Effector CD8-positive, alpha-beta T cell (primary cell): ENCODE results near the gene PRSS22.

ENCODE experiments used
- DNase-seq: peaks from one replicate; lab custom pipeline; 2025; lab: John Stamatoyannopoulos, UW

Gene PRSS22

GRCh38 chr16:2881783-2882649, 24.0 kb upstream of the PRSS22 start:
- DNase-seq: peak; percentile 34

- DNase-seq: no peak
These were observed 22.0 kb upstream of the PRSS22 start for GRCh38 chr16:2879854-2880508.

- DNase-seq: peak; percentile 48
These were observed 17.0 kb upstream of the PRSS22 start for GRCh38 chr16:2874912-2875362.

- DNase-seq: no peak
These were observed 16.3 kb upstream of the PRSS22 start for GRCh38 chr16:2874032-2874911.

GRCh38 chr16:2871926-2872325, 14.0 kb upstream of the PRSS22 start:
- DNase-seq: no peak

GRCh38 chr16:2867987-2868789, 10.2 kb upstream of the PRSS22 start:
- peak; percentile 90 for DNase-seq

- DNase-seq: no peak
These were observed 9.7 kb upstream of the PRSS22 start for GRCh38 chr16:2867661-2867986.

- no peak for DNase-seq
These were observed 8.5 kb upstream of the PRSS22 start for GRCh38 chr16:2866431-2866830.

GRCh38 chr16:2865651-2866050, 7.7 kb upstream of the PRSS22 start:
- DNase-seq: no peak

GRCh38 chr16:2860826-2861567, 3.0 kb upstream of the PRSS22 start:
- no peak for DNase-seq

GRCh38 chr16:2859686-2860265, 1.8 kb upstream of the PRSS22 start:
- no peak for DNase-seq

GRCh38 chr16:2858245-2859025, 465 bp upstream of the PRSS22 start:
- no peak for DNase-seq

GRCh38 chr16:2856686-2857450, 1.1 kb downstream of the PRSS22 start:
- DNase-seq: no peak

GRCh38 chr16:2856061-2856670, 1.8 kb downstream of the PRSS22 start:
- no peak for DNase-seq

GRCh38 chr16:2855536-2855935, 2.4 kb downstream of the PRSS22 start:
- DNase-seq: no peak

- DNase-seq: no peak
These were observed 3.2 kb downstream of the PRSS22 start for GRCh38 chr16:2854700-2855309.

- no peak for DNase-seq
These were observed 4.4 kb downstream of the PRSS22 start for GRCh38 chr16:2853531-2854073.
